GM19025 (cell line): Measurements from ENCODE around the gene DOCK3.

ENCODE experiments used
- ATAC-seq: cut with Tn5 transposase; IDR thresholded peaks from one replicate; pipeline ENCODE4 v1.9.1; 2021; ENCODE audit warnings: mild to moderate bottlenecking, low read depth, moderate library complexity; ENCODE audit not compliant: unreplicated experiment

The DOCK3 gene

DNA sequence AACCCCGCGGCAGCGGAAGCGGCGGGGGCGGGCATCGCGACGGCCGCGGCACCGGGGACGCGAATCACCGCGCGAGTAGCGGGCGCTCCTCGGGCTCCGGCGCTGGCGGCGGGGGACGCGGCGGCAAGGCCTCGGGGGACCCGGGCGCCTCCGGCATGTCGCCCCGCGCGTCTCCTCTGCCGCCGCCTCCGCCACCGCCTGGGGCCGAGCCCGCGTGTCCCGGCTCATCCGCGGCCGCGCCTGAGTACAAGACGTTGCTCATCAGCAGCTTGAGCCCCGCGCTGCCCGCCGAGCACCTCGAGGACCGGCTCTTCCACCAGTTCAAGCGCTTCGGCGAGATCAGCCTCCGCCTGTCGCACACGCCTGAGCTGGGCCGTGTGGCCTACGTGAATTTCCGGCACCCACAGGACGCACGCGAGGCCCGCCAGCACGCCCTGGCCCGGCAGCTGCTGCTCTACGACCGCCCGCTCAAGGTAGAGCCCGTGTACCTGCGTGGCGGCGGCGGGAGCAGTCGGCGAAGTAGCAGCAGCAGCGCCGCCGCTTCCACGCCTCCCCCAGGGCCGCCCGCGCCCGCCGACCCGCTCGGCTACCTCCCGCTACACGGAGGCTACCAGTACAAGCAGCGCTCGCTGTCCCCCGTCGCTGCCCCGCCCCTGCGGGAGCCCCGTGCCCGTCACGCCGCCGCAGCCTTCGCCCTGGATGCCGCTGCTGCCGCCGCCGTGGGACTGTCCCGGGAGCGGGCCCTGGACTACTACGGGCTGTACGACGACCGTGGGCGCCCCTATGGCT lies 717.0 kb downstream of the DOCK3 start:
- ATAC-seq = peak; percentile 7

- ATAC-seq = no peak
These were observed 717.8 kb downstream of the DOCK3 start for GRCh38 chr3:51392355-51393133.

- ATAC-seq = no peak
These were observed 718.4 kb downstream of the DOCK3 start for GRCh38 chr3:51393134-51393495.

DNA sequence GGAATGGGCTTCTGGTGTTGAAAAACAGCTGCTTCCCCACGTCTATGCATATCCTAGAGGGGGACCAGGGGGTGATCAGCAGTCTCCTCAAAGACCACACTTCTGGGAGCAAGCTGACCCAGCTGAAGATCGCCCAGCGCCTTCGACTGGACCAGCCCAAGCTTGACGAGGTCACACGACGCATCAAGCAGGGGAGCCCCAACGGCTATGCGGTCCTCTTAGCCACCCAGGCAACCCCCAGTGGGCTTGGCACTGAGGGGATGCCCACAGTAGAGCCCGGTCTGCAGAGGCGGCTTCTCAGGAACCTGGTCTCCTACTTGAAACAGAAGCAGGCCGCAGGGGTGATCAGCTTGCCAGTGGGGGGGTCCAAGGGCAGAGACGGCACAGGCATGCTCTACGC lies 718.8 kb downstream of the DOCK3 start:
- ATAC-seq = no peak

- ATAC-seq = no peak
These were observed 719.8 kb downstream of the DOCK3 start for GRCh38 chr3:51394541-51394940.

GRCh38 chr3:51395493-51396213 lies 720.9 kb downstream of the DOCK3 start:
- ATAC-seq = no peak

GRCh38 chr3:51396401-51396800 lies 721.7 kb downstream of the DOCK3 start:
- ATAC-seq = no peak

DNA sequence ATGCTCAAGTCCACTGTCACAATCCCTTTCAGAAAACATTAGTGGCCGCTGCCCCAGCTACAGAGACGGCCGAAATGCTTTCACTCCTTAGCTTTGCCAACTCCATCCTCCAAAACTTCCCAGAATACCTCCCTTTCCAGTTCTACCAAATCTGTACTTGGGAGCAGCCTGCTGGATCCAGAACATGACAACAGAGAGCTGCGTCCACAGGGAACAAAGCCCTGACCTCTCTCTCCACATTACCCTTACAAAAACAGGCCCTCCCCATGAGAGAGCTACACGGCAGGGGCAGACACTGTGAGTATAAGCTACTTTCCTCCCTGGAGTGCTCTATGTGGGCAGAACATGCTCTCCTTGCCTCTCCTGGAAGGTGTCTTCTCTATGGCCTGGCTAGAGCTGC lies 722.7 kb downstream of the DOCK3 start:
- no peak for ATAC-seq

GRCh38 chr3:51398595-51399310 lies 724.0 kb downstream of the DOCK3 start:
- ATAC-seq = no peak

- ATAC-seq = no peak
These were observed 725.4 kb downstream of the DOCK3 start for GRCh38 chr3:51400166-51400565.

GRCh38 chr3:51401735-51402134 lies 727.0 kb downstream of the DOCK3 start:
- ATAC-seq = no peak

GRCh38 chr3:51403675-51404074 lies 728.9 kb downstream of the DOCK3 start:
- ATAC-seq = no peak

DNA sequence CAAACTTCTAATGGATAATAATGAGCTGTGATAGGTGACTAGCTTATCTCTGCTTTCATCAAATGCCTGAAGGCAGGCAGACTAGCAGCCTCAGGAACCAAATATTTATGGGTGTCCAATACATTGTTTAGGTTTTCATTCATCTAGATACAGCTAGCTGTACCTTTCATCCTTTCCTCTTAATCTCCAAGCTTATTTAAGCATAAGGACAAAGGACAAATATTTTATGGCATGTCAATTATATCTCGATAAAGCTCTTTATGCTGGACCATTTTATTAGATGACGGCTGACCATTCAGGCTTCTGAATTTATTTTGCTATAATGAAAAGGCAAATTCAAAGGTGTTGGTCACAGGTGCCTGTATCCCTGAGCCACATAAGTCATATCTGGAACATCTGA lies 733.3 kb downstream of the DOCK3 start:
- no peak for ATAC-seq

GRCh38 chr3:51408813-51409212 lies 734.1 kb downstream of the DOCK3 start:
- ATAC-seq = no peak

GRCh38 chr3:51422211-51422610 lies 747.5 kb downstream of the DOCK3 start:
- ATAC-seq = no peak

DNA sequence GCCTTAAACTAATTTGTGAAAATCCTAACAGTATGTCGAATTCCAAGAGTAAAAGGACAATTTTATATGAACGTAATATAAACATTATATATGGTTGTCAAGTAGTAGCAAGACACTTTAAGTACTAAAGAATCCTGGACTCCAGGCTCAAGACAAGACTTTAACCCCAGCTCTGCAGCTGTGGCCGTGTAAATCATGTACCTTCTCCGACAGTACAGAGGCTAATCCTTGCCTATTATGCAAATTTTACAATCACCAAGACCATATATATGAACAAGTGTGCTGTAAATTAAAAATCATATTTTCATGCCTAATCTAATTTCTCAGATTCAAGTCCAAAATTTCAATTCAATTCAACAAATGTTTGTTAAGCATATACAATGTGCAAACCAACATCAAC lies 752.2 kb downstream of the DOCK3 start:
- no peak for ATAC-seq

DNA sequence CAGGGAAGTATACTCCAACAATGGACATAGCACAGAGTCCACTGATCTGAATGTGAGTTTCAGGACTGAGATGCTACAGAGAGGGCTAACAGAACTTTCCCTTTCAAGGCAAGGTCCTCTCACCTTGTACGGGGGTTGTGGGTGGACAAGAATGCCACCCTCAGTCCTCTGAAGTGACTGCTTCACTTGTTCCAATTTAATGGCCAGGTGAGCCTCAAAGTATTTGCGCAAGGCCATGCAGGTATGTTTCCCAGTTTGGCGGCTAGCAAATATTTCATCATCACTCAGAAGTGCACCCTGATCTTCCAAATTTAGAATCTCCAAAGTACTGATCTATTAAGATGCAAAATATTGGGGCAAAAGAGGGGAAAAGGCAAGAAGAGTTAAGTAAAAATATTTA lies 754.4 kb downstream of the DOCK3 start:
- no peak for ATAC-seq
